ENCODE data around the gene NPAS1. TPM values are rescaled to one million over a fixed set of nuclear protein-coding genes. Genes with fewer than 3 reads are reported as not detected.

NPAS1 gene
- total and polyA plus RNA-seq, 2 of the 8 experiments (the other 6 are each of a cell fraction or from before 2014, with no cell fraction given): 9.9 to 13.9 TPM

- no peak overlapping the region for H3K27ac ChIP-seq (ENCODE audit: low read depth, low read length)
- DNase-seq (ENCODE audit: low read depth in 1 of 2, low spot score in 2 of 2): no peak
- no peak overlapping the region for H2AK5ac ChIP-seq (ENCODE audit: low read depth, low read length)
- no peak overlapping the region for H2BK12ac ChIP-seq (ENCODE audit: low read depth, low read length)
- H3K9me3 ChIP-seq (ENCODE audit: insufficient read depth in 2 of 2, low read depth in 1 of 2, low read length in 1 of 2): no peaks in the 10 kb centered on the region
- H3K4me1 ChIP-seq (replicated peaks in 1 of 4; ENCODE audit: control insufficient read depth in 3 of 4, insufficient read depth in 4 of 4, low read length in 3 of 4): peaks cover 8 to 18% (median 12%) of the 10 kb centered on the region in 4 experiments
- H4K8ac ChIP-seq (ENCODE audit: extremely low read depth, insufficient read depth, low read length): no peak overlapping the region
- H3K14ac ChIP-seq (ENCODE audit: insufficient read length): no peak overlapping the region
- H3K4me2 ChIP-seq (ENCODE audit: insufficient read depth in 1 of 2, low read depth in 2 of 2, low read length in 2 of 2): peak overlapping the region; percentile 46 to 55; a peak in 3 of 4 replicates
- H3K4me3 ChIP-seq (ENCODE audit: extremely low read depth in 1 of 4, insufficient read depth in 2 of 4, low read depth in 3 of 4, low read length in 4 of 4): peak overlapping the region in 2 of 4 experiments; percentile 19 to 35; a peak in 2 of 8 replicates
- H4K20me1 ChIP-seq (replicated peaks in 1 of 2; ENCODE audit: control insufficient read depth in 1 of 2, insufficient read depth in 2 of 2, low read length in 2 of 2): peaks cover 0 to 5% of the 10 kb centered on the region in 2 experiments
- H3K23me2 ChIP-seq (ENCODE audit: low read depth, low read length): peaks cover 2% of the 10 kb centered on the region; the same call in 1 of the 2 replicates
- peak overlapping the region; percentile 5; the same call in 1 of the 2 replicates for H2BK5ac ChIP-seq (ENCODE audit: low read depth, low read length)
- WGBS, 2 experiments (ENCODE audit: extremely low coverage in 1 of 2, insufficient coverage in 1 of 2, insufficient read length in 1 of 2, insufficient replicate concordance in 2 of 2, low coverage in 1 of 2, low lambda C conversion rate in 2 of 2, missing lambda C conversion rate in 1 of 2): 50% methylated on average over 8 of the region's 14 CpGs; no CpG with 5 or more reads in 1 of the 2 experiments
- H3K36me3 ChIP-seq (ENCODE audit: control insufficient read depth in 2 of 4, insufficient read depth in 4 of 4, low read length in 3 of 4): no peaks in the 10 kb centered on the region
- no peak overlapping the region for H2BK15ac ChIP-seq (ENCODE audit: low read length)
- ChIA-PET POLR2A (ENCODE audit: partially characterized antibody) (interaction anchor here (0.7 to 1.6 kb wide), 7 partner anchors 9 to 199 kb away, joined by 3 to 5 read pairs (median 3); partner anchors contain the start of gene NPAS1), CTCF (ENCODE audit: partially characterized antibody) (interaction anchor here (0.6 to 1.4 kb wide), 3 partner anchors 9 to 841 kb away, joined by 3 to 4 read pairs (median 4); partner anchors contain the start of genes NPAS1 and ZC3H4)
- H3K4ac ChIP-seq (replicated peaks; ENCODE audit: insufficient read length, low read depth, low read length): no peak overlapping the region
- no peak overlapping the region for H3K56ac ChIP-seq (replicated peaks; ENCODE audit: insufficient read length, low read depth, low read length)
- H3K27me3 ChIP-seq (replicated peaks in 1 of 4; ENCODE audit: control insufficient read depth in 3 of 4, extremely low read depth in 1 of 4, insufficient read depth in 3 of 4, low read length in 3 of 4): peaks cover 1 to 9% (median 5%) of the 10 kb centered on the region in 4 experiments
- H2BK20ac ChIP-seq (ENCODE audit: low read length): no peak overlapping the region
- no peak overlapping the region for H3K9ac ChIP-seq (replicated peaks in 1 of 4; ENCODE audit: extremely low read depth in 1 of 4, low read depth in 3 of 4, low read length in 3 of 4)
- FAIRE-seq: no peak
- peak overlapping the region; percentile 87 for H3K18ac ChIP-seq (ENCODE audit: extremely low read depth, low read length)
- peak overlapping the region; percentile 54 for H4K91ac ChIP-seq (replicated peaks; ENCODE audit: insufficient read length, low read length)
- H2AFZ ChIP-seq (ENCODE audit: low read length): no peak overlapping the region; the same call in 1 of the 2 replicates
- H2BK120ac ChIP-seq (replicated peaks; ENCODE audit: low read depth, low read length): no peak overlapping the region
- H3K79me1 ChIP-seq (ENCODE audit: low read depth, low read length): no peaks in the 10 kb centered on the region
- peak overlapping the region; percentile 52 for H4K5ac ChIP-seq (ENCODE audit: insufficient read length, low read depth, low read length)
- no peaks in the 10 kb centered on the region for H3K79me2 ChIP-seq (ENCODE audit: control insufficient read depth in 1 of 2, insufficient read depth in 2 of 2, low read length in 2 of 2)
- no peak overlapping the region for H3K23ac ChIP-seq (ENCODE audit: insufficient read length)
- no peak for TF ChIP-seq KDM5A (IDR thresholded peaks at IDR 0.05; ENCODE audit: low read length)
- no peak for TF ChIP-seq CHD1 (IDR thresholded peaks at IDR 0.05; ENCODE audit: low read depth, low read length)
- TF ChIP-seq EP300 (IDR thresholded peaks at IDR 0.05; ENCODE audit: borderline replicate concordance in 1 of 2, low read depth in 2 of 2, low read length in 2 of 2): no peak
- TF ChIP-seq, protein P1, sequence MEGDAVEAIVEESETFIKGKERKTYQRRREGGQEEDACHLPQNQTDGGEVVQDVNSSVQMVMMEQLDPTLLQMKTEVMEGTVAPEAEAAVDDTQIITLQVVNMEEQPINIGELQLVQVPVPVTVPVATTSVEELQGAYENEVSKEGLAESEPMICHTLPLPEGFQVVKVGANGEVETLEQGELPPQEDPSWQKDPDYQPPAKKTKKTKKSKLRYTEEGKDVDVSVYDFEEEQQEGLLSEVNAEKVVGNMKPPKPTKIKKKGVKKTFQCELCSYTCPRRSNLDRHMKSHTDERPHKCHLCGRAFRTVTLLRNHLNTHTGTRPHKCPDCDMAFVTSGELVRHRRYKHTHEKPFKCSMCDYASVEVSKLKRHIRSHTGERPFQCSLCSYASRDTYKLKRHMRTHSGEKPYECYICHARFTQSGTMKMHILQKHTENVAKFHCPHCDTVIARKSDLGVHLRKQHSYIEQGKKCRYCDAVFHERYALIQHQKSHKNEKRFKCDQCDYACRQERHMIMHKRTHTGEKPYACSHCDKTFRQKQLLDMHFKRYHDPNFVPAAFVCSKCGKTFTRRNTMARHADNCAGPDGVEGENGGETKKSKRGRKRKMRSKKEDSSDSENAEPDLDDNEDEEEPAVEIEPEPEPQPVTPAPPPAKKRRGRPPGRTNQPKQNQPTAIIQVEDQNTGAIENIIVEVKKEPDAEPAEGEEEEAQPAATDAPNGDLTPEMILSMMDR (IDR thresholded peaks at IDR 0.05; ENCODE audit: control extremely low read depth in 1 of 3, insufficient read depth in 1 of 3, low read depth in 1 of 3, low read length in 3 of 3): no peak
- no peak for TF ChIP-seq KDM1A (IDR thresholded peaks at IDR 0.05; ENCODE audit: borderline replicate concordance, low read length)
- TF ChIP-seq SP4 (IDR thresholded peaks at IDR 0.05; ENCODE audit: low read length): no peak
- no peak for TF ChIP-seq HDAC2 (IDR thresholded peaks at IDR 0.05; ENCODE audit: borderline replicate concordance in 1 of 2, low read depth in 2 of 2, low read length in 2 of 2)
- TF ChIP-seq CREB1 (IDR thresholded peaks at IDR 0.05): no peak
- no peak for TF ChIP-seq RFX5 (IDR thresholded peaks at IDR 0.05; ENCODE audit: borderline replicate concordance, low read depth, low read length)
- TF ChIP-seq SP2 (IDR thresholded peaks at IDR 0.05; ENCODE audit: low read length): no peak
- TF ChIP-seq CHD2 (IDR thresholded peaks at IDR 0.05; ENCODE audit: low read length): no peak
These were observed 8.6 kb downstream of the NPAS1 start for GRCh38 chr19:47028195-47028601.
